Upper lobe of left lung (tissue), 6 donors: ENCODE results near the gene KAT7. TPM values are rescaled to one million over a fixed set of nuclear protein-coding genes. Genes with fewer than 3 reads are reported as not detected.

ENCODE experiments used
- ATAC-seq, 2 donors: fragments of 200-7000 bp; cut with Tn5 transposase; one replicate each; pipeline ENCODE4 v1.9.1; 2022; ENCODE audit warnings: mild to moderate bottlenecking in 2 of 2, moderate library complexity in 2 of 2; ENCODE audit not compliant: low FRiP score in 2 of 2
- DNase-seq, 2 donors: peaks; one replicate each; pipeline ENCODE4 v3.0.0-alpha.2; 2019 to 2020
- H3K27ac ChIP-seq, 4 donors: fragments of 200-600 bp; sonication (generic); one replicate each; pipeline ENCODE4 v1.5.1; 2016 to 2019
- H3K27me3 ChIP-seq, 4 donors: fragments of 200-600 bp; sonication (generic); one replicate each; pipeline ENCODE4 v1.5.1; 2017 to 2019
- H3K36me3 ChIP-seq, 4 donors: fragments of 200-600 bp; sonication (generic); one replicate each; pipeline ENCODE4 v1.5.1; 2016 to 2019
- H3K4me1 ChIP-seq, 4 donors: fragments of 200-600 bp; sonication (generic); one replicate each; pipeline ENCODE4 v1.5.1; 2018 to 2019
- H3K4me3 ChIP-seq, 4 donors: fragments of 200-600 bp; sonication (generic); one replicate each; pipeline ENCODE4 v1.5.1; 2017 to 2019; ENCODE audit warnings: mild to moderate bottlenecking in 2 of 4, moderate library complexity in 1 of 4
- H3K9me3 ChIP-seq, 4 donors: fragments of 200-600 bp; sonication (generic); one replicate each; pipeline ENCODE4 v1.5.1; 2018 to 2019
- CTCF ChIP-seq, 6 experiments: fragments of 450-650 bp in 4 of 6; fragments of 200-600 bp in 2 of 6; sonication (generic) in 2 of 6; IDR thresholded peaks; one replicate each; pipeline ENCODE4 v1.5.1; 2016 to 2019; ENCODE audit warnings: antibody characterized with exemption in 6 of 6
- EP300 ChIP-seq, 4 donors: sonication (generic); formaldehyde crosslinking; IDR thresholded peaks; one replicate each; pipeline ENCODE4 v1.5.1; 2017; ENCODE audit warnings: antibody characterized with exemption in 4 of 4, control low read depth in 2 of 4
- POLR2A ChIP-seq, 4 donors: fragments of 450-650 bp; IDR thresholded peaks; one replicate each; pipeline ENCODE4 v1.5.1; 2016 to 2017; ENCODE audit warnings: antibody characterized with exemption in 4 of 4, mild to moderate bottlenecking in 2 of 4
- POLR2AphosphoS5 ChIP-seq, 2 donors: sonication (generic); formaldehyde crosslinking; IDR thresholded peaks; one replicate each; pipeline ENCODE4 v1.5.1; 2017; ENCODE audit warnings: antibody characterized with exemption in 2 of 2
- WGBS, 2 donors: methylation state at CpG; one replicate each; pipeline ENCODE4 v1.1.5; 2017 to 2018; 5-methylcytosine and 5-hydroxymethylcytosine counted together
- total RNA-seq, 6 donors: library from RNA; depleted of rRNA in 4 of 6; stranded (reverse); fragments of >200 nt in 4 of 6; gene quantifications; one replicate each; pipeline versions ENCODE4 v1.1.0 to v1.2.1, GENCODE V29; 2016 to 2021
- donor health status: DM: no; HTN: no; CAD: no; lungs with moderate emphysema.
- donor health status: DM: no; HTN: yes; CAD: no; lungs with severe emphysema.

Gene KAT7
- total RNA-seq, 6 donors from 2014 or later, result 30.1 to 57.4 (median 49.8) TPM

GRCh38 chr17:49834118-49834743 lies 45.8 kb downstream of the KAT7 start:
- H3K4me3 ChIP-seq, result no peak overlapping the region
- ATAC-seq (no peak), DNase-seq (no peak)
- 89 to 95% methylated on average over 19 of the region's 19 CpGs for WGBS, 2 donors
- no peaks in the 10 kb centered on the region for H3K27me3 ChIP-seq
- peak overlapping the region in 2 of 4 donors; percentile 35 to 63 for H3K27ac ChIP-seq
- no peaks in the 10 kb centered on the region for H3K9me3 ChIP-seq
- TF ChIP-seq CTCF (IDR thresholded peaks at IDR 0.05), result no peak
- TF ChIP-seq POLR2A (IDR thresholded peaks at IDR 0.05), result no peak
- TF ChIP-seq EP300 (IDR thresholded peaks at IDR 0.05), result no peak
- TF ChIP-seq POLR2AphosphoS5 (IDR thresholded peaks at IDR 0.05), result no peak
- H3K36me3 ChIP-seq, result peaks cover 0 to 26% (median 15%) of the 10 kb centered on the region in 4 donors
- peaks cover 31 to 46% (median 45%) of the 10 kb centered on the region in 4 donors for H3K4me1 ChIP-seq

- Histone ChIP-seq H3K4me3 (no peak overlapping the region), H3K27me3 (no peaks in the 10 kb centered on the region), H3K27ac (peak overlapping the region; percentile 67 to 84 (median 74)), H3K36me3 (peaks cover 0 to 20% (median 12%) of the 10 kb centered on the region in 4 donors), H3K4me1 (peaks cover 31 to 46% (median 45%) of the 10 kb centered on the region in 4 donors), H3K9me3 (no peaks in the 10 kb centered on the region)
- WGBS, 2 donors, result 56 to 76% methylated on average over 7 of the region's 7 CpGs
- TF ChIP-seq POLR2A (IDR thresholded peaks at IDR 0.05) (no peak), POLR2AphosphoS5 (IDR thresholded peaks at IDR 0.05) (peak in 1 of 2 donors; percentile 8)
- DNase-seq (peak in 1 of 2 donors; percentile 59), ATAC-seq (peak; percentile 3 to 65)
Observed at GRCh38 chr17:49835472-49835871, 47.0 kb downstream of the KAT7 start.

GRCh38 chr17:49836111-49837030 lies 47.9 kb downstream of the KAT7 start:
- Histone ChIP-seq H3K9me3 (no peaks in the 10 kb centered on the region), H3K4me1 (peaks cover 31 to 46% (median 45%) of the 10 kb centered on the region in 4 donors), H3K27ac (peak overlapping the region; percentile 67 to 84 (median 74)), H3K4me3 (no peak overlapping the region), H3K27me3 (no peaks in the 10 kb centered on the region), H3K36me3 (peaks cover 0 to 18% (median 10%) of the 10 kb centered on the region in 4 donors)
- peak; percentile 62 to 85 for ATAC-seq
- TF ChIP-seq CTCF (IDR thresholded peaks at IDR 0.05), result no peak
- peak in 1 of 2 donors; percentile 34 for TF ChIP-seq POLR2AphosphoS5 (IDR thresholded peaks at IDR 0.05)
- peak in 3 of 4 donors; percentile 13 to 81 (median 32) for TF ChIP-seq EP300 (IDR thresholded peaks at IDR 0.05)
- no peak for TF ChIP-seq POLR2A (IDR thresholded peaks at IDR 0.05)
- WGBS, 2 donors, result 34 to 42% methylated on average over 16 of the region's 16 CpGs
- peak; percentile 73 to 76 for DNase-seq

- Histone ChIP-seq H3K4me3 (no peak overlapping the region), H3K27ac (no peak overlapping the region), H3K9me3 (no peaks in the 10 kb centered on the region), H3K4me1 (peaks cover 24 to 38% (median 32%) of the 10 kb centered on the region in 4 donors), H3K36me3 (peaks cover 0 to 4% (median 1%) of the 10 kb centered on the region in 4 donors), H3K27me3 (no peaks in the 10 kb centered on the region)
- 79% methylated on average over 3 to 5 of the region's 5 CpGs for WGBS, 2 donors
- ATAC-seq (no peak), DNase-seq (no peak)
- TF ChIP-seq CTCF (IDR thresholded peaks at IDR 0.05) (no peak), POLR2AphosphoS5 (IDR thresholded peaks at IDR 0.05) (no peak), EP300 (IDR thresholded peaks at IDR 0.05) (no peak), POLR2A (IDR thresholded peaks at IDR 0.05) (no peak)
Observed at GRCh38 chr17:49839455-49839854, 51.0 kb downstream of the KAT7 start.

DNA sequence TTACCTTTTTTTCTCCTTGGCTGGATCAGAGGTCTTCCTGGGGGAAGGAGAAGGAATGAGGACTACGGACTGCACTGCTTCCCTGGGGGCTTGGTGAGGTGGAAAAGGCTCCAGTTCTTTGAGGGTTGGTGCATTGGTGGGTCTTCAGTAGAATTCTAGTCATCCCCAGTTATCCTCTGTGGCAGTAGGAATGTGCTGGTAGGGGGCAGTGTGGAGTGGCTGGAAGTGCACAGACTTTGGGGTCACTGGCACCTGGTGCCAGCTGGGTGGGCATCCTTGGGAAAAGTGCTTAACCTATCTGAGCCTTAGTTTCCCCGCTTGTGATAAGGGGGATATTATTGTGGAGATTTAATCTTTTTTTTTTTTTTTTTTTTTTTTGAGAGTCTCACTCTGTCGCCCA lies 53.1 kb downstream of the KAT7 start:
- no peak overlapping the region for H3K27ac ChIP-seq
- H3K9me3 ChIP-seq, result no peaks in the 10 kb centered on the region
- no peak overlapping the region for H3K4me3 ChIP-seq
- TF ChIP-seq EP300 (IDR thresholded peaks at IDR 0.05), result no peak
- TF ChIP-seq POLR2A (IDR thresholded peaks at IDR 0.05), result no peak
- no peak for TF ChIP-seq CTCF (IDR thresholded peaks at IDR 0.05)
- no peak for TF ChIP-seq POLR2AphosphoS5 (IDR thresholded peaks at IDR 0.05)
- no peaks in the 10 kb centered on the region for H3K36me3 ChIP-seq
- WGBS, 2 donors, result 94 to 95% methylated on average over 3 of the region's 3 CpGs
- no peaks in the 10 kb centered on the region for H3K27me3 ChIP-seq
- H3K4me1 ChIP-seq, result peaks cover 13 to 28% (median 24%) of the 10 kb centered on the region in 4 donors
- no peak for ATAC-seq
- DNase-seq, result no peak
